Endothelial cell of umbilical vein (primary cell): ENCODE measurements around the gene PRR11. TPM values are rescaled to one million over a fixed set of nuclear protein-coding genes. Genes with fewer than 3 reads are reported as not detected.
A peak's percentile ranks its signal among the peaks of the same experiment; 100 is the strongest.

ENCODE experiments used
- BruUV-seq: library from RNA; stranded (reverse); fragments of 400-500 nt; replicated peaks from 2 replicates; lab custom pipeline; 2021; lab: Mats Ljungman, UMichigan
- CTCF ChIA-PET: fragments of 300-600, 350-600 bp; sonication (Branson Sonifier 250); formaldehyde crosslinking; loops from one replicate; lab custom pipeline; 2021; ENCODE audit warnings: antibody characterized with exemption, inconsistent platforms; lab: Charles Lee
- POLR2A ChIA-PET: fragments of 300-600, 350-600 bp; sonication (Branson Sonifier 250); formaldehyde crosslinking; loops from one replicate; lab custom pipeline; 2021; ENCODE audit warnings: antibody characterized with exemption, inconsistent platforms; lab: Charles Lee
- DNase-seq: peaks from one replicate; pipeline ENCODE4 v3.0.0-alpha.2; 2011; ENCODE audit warnings: low read depth, low spot score
- FAIRE-seq: peaks from 2 replicates; lab custom pipeline; 2011; peaks lifted over from hg19 to GRCh38; lab: Jason Lieb, UNC
- H2AFZ ChIP-seq: 2 replicates; pipeline ENCODE4 v1.6.0; 2012; ENCODE audit warnings: low read depth, low read length, control low read depth, inconsistent platforms
- H3K27ac ChIP-seq: 2 replicates; pipeline ENCODE4 v1.5.1; 2011; ENCODE audit warnings: low read depth, mild to moderate bottlenecking, control low read depth, low read length, moderate library complexity; ENCODE audit not compliant: insufficient read depth
- H3K27me3 ChIP-seq, 2 experiments: 2 replicates each; pipeline versions ENCODE4 v1.6.0 to v1.6.1; 2011; ENCODE audit warnings: low read length in 2 of 2, mixed read lengths in 1 of 2; ENCODE audit not compliant: control insufficient read depth in 2 of 2, insufficient read depth in 2 of 2
- H3K36me3 ChIP-seq, 2 experiments: 2 replicates in 1 of 2; 3 replicates in 1 of 2; pipeline ENCODE4 v1.5.1; 2011; ENCODE audit warnings: low read length in 2 of 2, mild to moderate bottlenecking in 1 of 2, moderate library complexity in 1 of 2; ENCODE audit not compliant: control insufficient read depth in 2 of 2, insufficient read depth in 2 of 2; ENCODE audit errors: extremely low read depth in 1 of 2
- H3K4me1 ChIP-seq: 3 replicates; pipeline ENCODE4 v1.5.1; 2011; ENCODE audit warnings: mild to moderate bottlenecking, low read length; ENCODE audit not compliant: control insufficient read depth, insufficient read depth; ENCODE audit errors: extremely low read depth
- H3K4me2 ChIP-seq: 2 replicates; pipeline ENCODE4 v1.6.1; 2011; ENCODE audit warnings: low read length, control low read depth, mixed read lengths; ENCODE audit not compliant: insufficient read depth
- H3K4me3 ChIP-seq, 3 experiments: fragments of 200-600 bp in 1 of 3; sonication (generic), shearing (Covaris generic) in 1 of 3; replicated peaks in 1 of 3; 2 replicates each; pipeline ENCODE4 v1.5.1; 2011 to 2016; ENCODE audit warnings: control low read depth in 3 of 3, low read length in 3 of 3, mild to moderate bottlenecking in 2 of 3, inconsistent platforms in 1 of 3, low read depth in 1 of 3, moderate library complexity in 1 of 3; ENCODE audit not compliant: insufficient read depth in 1 of 3
- H3K79me2 ChIP-seq: 2 replicates; pipeline ENCODE4 v1.6.0; 2012; ENCODE audit warnings: low read length, inconsistent platforms; ENCODE audit not compliant: control insufficient read depth, insufficient read depth
- H3K9ac ChIP-seq: replicated peaks from 2 replicates; pipeline ENCODE3; 2011; ENCODE audit warnings: low read length, control low read depth; ENCODE audit not compliant: insufficient read depth; ENCODE audit errors: extremely low read depth
- H3K9me1 ChIP-seq: replicated peaks from 3 replicates; pipeline ENCODE4 v1.6.0; 2011; ENCODE audit warnings: mild to moderate bottlenecking, low read length; ENCODE audit not compliant: control insufficient read depth, insufficient read depth; ENCODE audit errors: extremely low read depth
- H3K9me3 ChIP-seq: replicated peaks from 2 replicates; pipeline ENCODE4 v1.5.1; 2012; ENCODE audit warnings: low read length, inconsistent platforms; ENCODE audit not compliant: control insufficient read depth, insufficient read depth
- H4K20me1 ChIP-seq: replicated peaks from 2 replicates; pipeline ENCODE3; 2011; ENCODE audit warnings: mild to moderate bottlenecking, low read length; ENCODE audit not compliant: control insufficient read depth, insufficient read depth; ENCODE audit errors: extremely low read depth
- EZH2 ChIP-seq: IDR thresholded peaks from 2 replicates; pipeline ENCODE4 v1.6.1; 2012; ENCODE audit warnings: borderline replicate concordance, low read depth, mild to moderate bottlenecking, moderate library complexity, low read length, inconsistent platforms; ENCODE audit not compliant: severe bottlenecking
- FOS ChIP-seq: IDR thresholded peaks from 2 replicates; pipeline ENCODE4 v1.6.1; 2011; ENCODE audit warnings: mild to moderate bottlenecking, low read length, moderate library complexity, borderline replicate concordance; ENCODE audit not compliant: insufficient read depth
- GATA2 ChIP-seq: IDR thresholded peaks from 2 replicates; pipeline ENCODE4 v1.7.0; 2011; ENCODE audit warnings: low read depth, mild to moderate bottlenecking, moderate library complexity, mixed read lengths, low read length; ENCODE audit not compliant: insufficient read length, insufficient read depth
- JUN ChIP-seq: IDR thresholded peaks from 2 replicates; pipeline ENCODE4 v1.6.1; 2011; ENCODE audit warnings: borderline replicate concordance, low read depth; ENCODE audit not compliant: insufficient read length, insufficient read depth
- MYC ChIP-seq: IDR thresholded peaks from one replicate; pipeline ENCODE4 v1.6.1; 2011; ENCODE audit warnings: mild to moderate bottlenecking, low read depth, low read length
- POLR2A ChIP-seq: IDR thresholded peaks from 2 replicates; pipeline ENCODE4 v1.6.1; 2012; ENCODE audit warnings: low read depth, mild to moderate bottlenecking, control low read depth, low read length
- POLR2AphosphoS5 ChIP-seq: IDR thresholded peaks from 2 replicates; pipeline ENCODE4 v1.6.1; 2012; ENCODE audit warnings: low read depth, mild to moderate bottlenecking, control low read depth, low read length, moderate library complexity; ENCODE audit not compliant: insufficient read depth
- dilution Hi-C: fragments of 300-500 bp; cut with MboI; formaldehyde crosslinking; loops from one replicate; pipeline ENCODE4 v1.15.0; 2019; ENCODE audit warnings: low sequenced_read_pairs; ENCODE audit not compliant: extremely low pct_ligation_motif_present
- intact Hi-C: fragments of 100-400 bp; cut with micrococcal nuclease; formaldehyde crosslinking; loops from one replicate; pipeline ENCODE4 v1.10.0; 2022
- polyA plus RNA-seq, 4 experiments: library from polyadenylated mRNA; depleted of rRNA in 3 of 4; stranded (reverse) in 3 of 4; unstranded in 1 of 4; fragments of >200 nt; gene quantifications; 2 replicates each; pipeline versions ENCODE4 v1.2.1 to v1.2.3, GENCODE V29; 2011 to 2012; ENCODE audit warnings: missing spikeins in 1 of 4
- total RNA-seq: library from RNA; stranded (reverse); gene quantifications from 2 replicates; pipeline ENCODE4 v1.2.3, GENCODE V29; 2021
- TF ChIP-seq, protein P1 (sequence below): IDR thresholded peaks from 2 replicates; pipeline ENCODE4 v1.6.1; 2011; ENCODE audit not compliant: insufficient read depth, insufficient read length
- TF ChIP-seq, protein P2 (sequence below), 2 donors: IDR thresholded peaks; 1 replicate in 1 of 2; 2 replicates in 1 of 2; pipeline ENCODE4 v1.5.1; 2011; ENCODE audit warnings: low read length in 2 of 2, mild to moderate bottlenecking in 2 of 2, moderate library complexity in 2 of 2, control low read depth in 1 of 2, inconsistent platforms in 1 of 2, low read depth in 1 of 2; ENCODE audit not compliant: insufficient read depth in 1 of 2; ENCODE audit errors: extremely low read depth in 1 of 2

Gene PRR11
- total and polyA plus RNA-seq, 2 donors (not counting 3 experiments of a cell fraction or from before 2014, with no cell fraction given): 28.8 to 86.3 TPM

DNA sequence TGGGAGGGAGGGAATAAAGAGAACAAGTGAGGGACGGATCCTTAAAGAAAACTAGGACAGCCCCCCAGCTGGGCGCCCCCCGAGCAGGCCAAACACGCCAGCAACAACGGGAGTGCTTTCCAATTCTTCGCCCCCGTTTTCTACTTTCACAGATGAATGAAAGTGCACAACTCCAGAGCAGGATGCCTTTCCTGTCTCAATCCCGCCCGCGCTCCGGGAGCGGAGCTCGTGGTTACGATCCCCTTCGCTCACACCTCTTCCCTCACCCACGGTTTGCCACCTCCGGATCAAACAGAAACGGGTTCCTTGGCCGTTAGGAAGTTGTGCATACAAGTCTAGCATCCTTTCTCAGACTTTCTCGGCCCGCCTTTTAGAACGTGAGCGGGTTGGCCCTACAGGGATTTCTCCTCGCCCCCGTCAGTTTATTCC is 1.2 kb upstream of the PRR11 start:
- TF ChIP-seq EZH2: no peak
- TF ChIP-seq, protein P1, sequence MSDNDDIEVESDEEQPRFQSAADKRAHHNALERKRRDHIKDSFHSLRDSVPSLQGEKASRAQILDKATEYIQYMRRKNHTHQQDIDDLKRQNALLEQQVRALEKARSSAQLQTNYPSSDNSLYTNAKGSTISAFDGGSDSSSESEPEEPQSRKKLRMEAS: no peak
- TF ChIP-seq, protein P2, sequence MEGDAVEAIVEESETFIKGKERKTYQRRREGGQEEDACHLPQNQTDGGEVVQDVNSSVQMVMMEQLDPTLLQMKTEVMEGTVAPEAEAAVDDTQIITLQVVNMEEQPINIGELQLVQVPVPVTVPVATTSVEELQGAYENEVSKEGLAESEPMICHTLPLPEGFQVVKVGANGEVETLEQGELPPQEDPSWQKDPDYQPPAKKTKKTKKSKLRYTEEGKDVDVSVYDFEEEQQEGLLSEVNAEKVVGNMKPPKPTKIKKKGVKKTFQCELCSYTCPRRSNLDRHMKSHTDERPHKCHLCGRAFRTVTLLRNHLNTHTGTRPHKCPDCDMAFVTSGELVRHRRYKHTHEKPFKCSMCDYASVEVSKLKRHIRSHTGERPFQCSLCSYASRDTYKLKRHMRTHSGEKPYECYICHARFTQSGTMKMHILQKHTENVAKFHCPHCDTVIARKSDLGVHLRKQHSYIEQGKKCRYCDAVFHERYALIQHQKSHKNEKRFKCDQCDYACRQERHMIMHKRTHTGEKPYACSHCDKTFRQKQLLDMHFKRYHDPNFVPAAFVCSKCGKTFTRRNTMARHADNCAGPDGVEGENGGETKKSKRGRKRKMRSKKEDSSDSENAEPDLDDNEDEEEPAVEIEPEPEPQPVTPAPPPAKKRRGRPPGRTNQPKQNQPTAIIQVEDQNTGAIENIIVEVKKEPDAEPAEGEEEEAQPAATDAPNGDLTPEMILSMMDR (IDR thresholded peaks at IDR 0.05; ENCODE audit: extremely low read depth in 1 of 2, insufficient read depth in 1 of 2, low read depth in 1 of 2, low read length in 2 of 2): no peak
- no peak for TF ChIP-seq GATA2
- TF ChIP-seq POLR2AphosphoS5: peak; percentile 46
- no peak for TF ChIP-seq FOS
- no peak for TF ChIP-seq MYC
- TF ChIP-seq JUN: no peak
- TF ChIP-seq POLR2A: peak; percentile 54
- H2AFZ ChIP-seq: peak overlapping the region; percentile 36
- intact Hi-C loops (loop anchor here (5.0 to 10.0 kb wide), 2 partner anchors 62 to 460 kb away; partner anchors contain the start of gene CLTC), dilution Hi-C loops (no loop called here)
- BruUV-seq: no TSS peak
- DNase-seq (no peak), FAIRE-seq (no peak)
- H3K9ac ChIP-seq: peak overlapping the region; percentile 96
- H3K4me3 ChIP-seq: peak overlapping the region; percentile 43 to 92 (median 53)
- H3K4me1 ChIP-seq: peaks cover 45% of the 10 kb centered on the region
- no peaks in the 10 kb centered on the region for H3K36me3 ChIP-seq
- H3K9me1 ChIP-seq: no peaks in the 10 kb centered on the region
- H3K79me2 ChIP-seq: peaks cover 89% of the 10 kb centered on the region
- peak overlapping the region; percentile 89 for H3K4me2 ChIP-seq
- no peaks in the 10 kb centered on the region for H3K27me3 ChIP-seq
- peak overlapping the region; percentile 79 for H3K27ac ChIP-seq
- H3K9me3 ChIP-seq: no peaks in the 10 kb centered on the region
- CTCF ChIA-PET: interaction anchor here (1.2 to 2.3 kb wide), 4 partner anchors 9 to 48 kb away, joined by 3 to 9 read pairs (median 6); partner anchors contain the start of gene TRIM37
- POLR2A ChIA-PET: interaction anchor here (1.6 kb wide), 1 partner anchor 523 kb away, joined by 9 read pairs; no protein-coding TSS in a partner anchor
- H4K20me1 ChIP-seq: no peaks in the 10 kb centered on the region
